BJ (cell line): ENCODE data around the gene SLC9A3. TPM values are rescaled to one million over a fixed set of nuclear protein-coding genes. Genes with fewer than 3 reads are reported as not detected.
"Not testable (repeated sequence)": the region's sequence is repeated elsewhere in the genome, so short reads cannot be mapped to it uniquely, and the experiment has no call there.

Experiments
- CTCF ChIA-PET: fragments of 350-600 bp; formaldehyde crosslinking; extraction: SDS; loops from one replicate; lab custom pipeline; 2021; ENCODE audit warnings: antibody characterized with exemption, inconsistent platforms; lab: Yijun Ruan, JAX
- POLR2A ChIA-PET: fragments of 300-600 bp; sonication (Branson Sonifier 250); formaldehyde crosslinking; extraction: SDS; loops from one replicate; lab custom pipeline; 2021; ENCODE audit warnings: antibody characterized with exemption; lab: Charles Lee
- DNase-seq: peaks from one replicate; pipeline ENCODE4 v3.0.0-alpha.2; 2011; ENCODE audit warnings: low read depth
- H3K27me3 ChIP-seq: 2 replicates; pipeline ENCODE4 v1.6.0; 2011; ENCODE audit warnings: low read length; ENCODE audit not compliant: control insufficient read depth, insufficient read depth
- H3K36me3 ChIP-seq: 2 replicates; pipeline ENCODE4 v1.5.1; 2011; ENCODE audit warnings: low read length; ENCODE audit not compliant: control insufficient read depth, insufficient read depth
- H3K4me3 ChIP-seq: 2 replicates; pipeline ENCODE4 v1.5.1; 2011; ENCODE audit warnings: low read depth, mild to moderate bottlenecking, control low read depth, low read length
- polyA plus RNA-seq: library from polyadenylated mRNA; depleted of rRNA; stranded (reverse); fragments of >200 nt; gene quantifications from 2 replicates; pipeline ENCODE4 v1.2.3, GENCODE V29; 2011
- TF ChIP-seq, protein P1 (sequence below): IDR thresholded peaks from 2 replicates; pipeline ENCODE4 v1.5.1; 2011; ENCODE audit warnings: low read depth, mild to moderate bottlenecking, control low read depth, inconsistent platforms, low read length, moderate library complexity; ENCODE audit not compliant: insufficient read depth

Gene SLC9A3
- polyA plus RNA-seq, 1 experiment = 1.2 TPM

DNA sequence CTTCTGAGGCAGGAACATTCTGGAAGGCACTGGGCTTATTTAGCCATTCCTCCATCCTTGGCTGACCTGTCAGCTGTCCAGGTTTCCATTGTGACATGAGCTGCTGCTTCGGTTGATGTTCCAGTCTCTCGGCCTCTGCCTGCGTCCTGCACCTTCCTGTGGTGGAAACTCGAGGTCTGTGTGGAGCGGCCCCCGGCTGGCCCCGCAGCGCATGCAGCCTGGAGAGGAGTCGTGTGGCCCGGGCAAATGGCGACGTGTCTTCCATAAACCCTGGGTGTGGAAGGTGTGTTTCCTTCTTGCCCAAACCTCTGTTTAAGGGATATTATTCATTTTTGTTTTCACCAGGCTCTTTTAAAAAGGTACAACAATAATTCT is 36.5 kb upstream of the SLC9A3 start:
- Histone ChIP-seq H3K4me3 (no peak overlapping the region), H3K36me3 (no peaks in the 10 kb centered on the region), H3K27me3 (peaks cover 1% of the 10 kb centered on the region)
- ChIA-PET POLR2A (no interaction called here), CTCF (no interaction called here)
- no peak for DNase-seq
- TF ChIP-seq, protein P1, sequence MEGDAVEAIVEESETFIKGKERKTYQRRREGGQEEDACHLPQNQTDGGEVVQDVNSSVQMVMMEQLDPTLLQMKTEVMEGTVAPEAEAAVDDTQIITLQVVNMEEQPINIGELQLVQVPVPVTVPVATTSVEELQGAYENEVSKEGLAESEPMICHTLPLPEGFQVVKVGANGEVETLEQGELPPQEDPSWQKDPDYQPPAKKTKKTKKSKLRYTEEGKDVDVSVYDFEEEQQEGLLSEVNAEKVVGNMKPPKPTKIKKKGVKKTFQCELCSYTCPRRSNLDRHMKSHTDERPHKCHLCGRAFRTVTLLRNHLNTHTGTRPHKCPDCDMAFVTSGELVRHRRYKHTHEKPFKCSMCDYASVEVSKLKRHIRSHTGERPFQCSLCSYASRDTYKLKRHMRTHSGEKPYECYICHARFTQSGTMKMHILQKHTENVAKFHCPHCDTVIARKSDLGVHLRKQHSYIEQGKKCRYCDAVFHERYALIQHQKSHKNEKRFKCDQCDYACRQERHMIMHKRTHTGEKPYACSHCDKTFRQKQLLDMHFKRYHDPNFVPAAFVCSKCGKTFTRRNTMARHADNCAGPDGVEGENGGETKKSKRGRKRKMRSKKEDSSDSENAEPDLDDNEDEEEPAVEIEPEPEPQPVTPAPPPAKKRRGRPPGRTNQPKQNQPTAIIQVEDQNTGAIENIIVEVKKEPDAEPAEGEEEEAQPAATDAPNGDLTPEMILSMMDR = no peak

DNA sequence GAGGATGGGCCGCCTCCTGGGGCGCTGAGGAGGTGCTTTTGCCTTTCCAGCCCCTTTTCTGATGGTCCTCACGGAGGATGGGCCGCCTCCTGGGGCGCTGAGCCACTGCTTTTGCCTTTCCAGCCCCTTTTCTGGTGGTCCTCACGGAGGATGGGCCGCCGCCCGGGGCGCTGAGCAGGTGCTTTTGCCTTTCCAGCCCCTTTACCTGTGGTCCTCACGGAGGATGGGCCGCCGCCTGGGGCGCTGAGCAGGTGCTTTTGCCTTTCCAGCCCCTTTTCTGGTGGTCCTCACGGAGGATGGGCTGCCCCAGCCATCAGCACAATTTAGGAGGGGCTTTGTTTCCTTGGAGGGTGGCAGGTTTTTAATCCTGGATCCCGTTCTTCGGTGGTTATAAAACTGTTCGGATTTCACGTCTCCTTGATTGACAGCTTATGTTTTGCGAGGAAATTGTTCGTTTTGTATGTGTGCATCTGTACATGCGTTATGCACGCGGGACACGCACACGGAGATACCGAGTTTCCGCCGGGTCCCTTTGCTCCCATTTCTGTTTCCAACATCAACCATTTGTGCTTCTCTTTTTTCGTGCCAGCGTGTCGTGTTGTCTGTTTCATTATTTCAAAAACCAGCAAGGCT is 34.7 kb upstream of the SLC9A3 start:
- ChIA-PET CTCF (no interaction called here), POLR2A (no interaction called here)
- DNase-seq = no peak
- no peaks in the 10 kb centered on the region for H3K27me3 ChIP-seq
- TF ChIP-seq, protein P1 = no peak
- H3K36me3 ChIP-seq = no peaks in the 10 kb centered on the region
- no peak overlapping the region for H3K4me3 ChIP-seq

DNA sequence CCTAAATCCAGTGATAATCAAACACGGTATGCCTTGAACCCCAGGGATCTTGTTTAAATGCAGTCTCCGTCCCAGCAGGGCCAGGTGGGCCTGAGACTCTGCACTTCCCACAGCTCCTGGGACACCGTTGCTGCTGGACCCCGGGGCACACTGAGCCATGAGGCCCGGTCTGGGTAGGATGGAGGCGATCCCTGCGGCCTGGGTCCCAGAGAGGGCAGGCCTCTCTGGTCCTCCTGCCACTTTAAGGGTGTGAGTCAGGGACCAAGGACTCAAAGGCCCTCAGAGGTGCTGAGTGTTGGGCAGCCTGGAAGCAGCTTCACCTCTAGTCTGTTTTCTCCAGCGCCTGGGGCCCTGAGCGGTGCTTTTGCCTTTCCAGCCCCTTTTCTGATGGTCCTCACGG is 34.1 kb upstream of the SLC9A3 start:
- no peak for DNase-seq
- Histone ChIP-seq H3K36me3 (no peaks in the 10 kb centered on the region), H3K4me3 (no peak overlapping the region), H3K27me3 (no peaks in the 10 kb centered on the region)
- TF ChIP-seq, protein P1 = no peak
- ChIA-PET POLR2A (no interaction called here), CTCF (no interaction called here)

DNA sequence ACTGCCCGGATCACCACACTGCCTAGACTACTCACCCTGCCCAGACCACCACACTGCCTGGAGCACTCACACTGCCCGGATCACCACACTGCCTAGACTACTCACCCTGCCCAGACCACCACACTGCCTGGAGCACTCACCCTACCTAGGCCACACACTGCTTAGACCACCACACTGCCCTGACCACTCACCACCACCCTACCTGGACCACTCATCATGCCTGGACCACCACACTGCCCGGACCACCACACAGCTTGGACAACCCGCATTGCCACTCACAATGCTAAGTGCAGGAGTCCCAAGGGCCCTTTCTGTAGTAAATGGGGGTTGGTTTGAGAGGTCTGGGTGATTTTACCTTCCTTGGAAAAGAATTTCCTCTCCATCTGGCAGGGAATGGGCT is 33.7 kb upstream of the SLC9A3 start:
- H3K27me3 ChIP-seq, POLR2A ChIA-PET, DNase-seq, H3K4me3 ChIP-seq, H3K36me3 ChIP-seq, CTCF ChIA-PET: not testable (repeated sequence)

DNA sequence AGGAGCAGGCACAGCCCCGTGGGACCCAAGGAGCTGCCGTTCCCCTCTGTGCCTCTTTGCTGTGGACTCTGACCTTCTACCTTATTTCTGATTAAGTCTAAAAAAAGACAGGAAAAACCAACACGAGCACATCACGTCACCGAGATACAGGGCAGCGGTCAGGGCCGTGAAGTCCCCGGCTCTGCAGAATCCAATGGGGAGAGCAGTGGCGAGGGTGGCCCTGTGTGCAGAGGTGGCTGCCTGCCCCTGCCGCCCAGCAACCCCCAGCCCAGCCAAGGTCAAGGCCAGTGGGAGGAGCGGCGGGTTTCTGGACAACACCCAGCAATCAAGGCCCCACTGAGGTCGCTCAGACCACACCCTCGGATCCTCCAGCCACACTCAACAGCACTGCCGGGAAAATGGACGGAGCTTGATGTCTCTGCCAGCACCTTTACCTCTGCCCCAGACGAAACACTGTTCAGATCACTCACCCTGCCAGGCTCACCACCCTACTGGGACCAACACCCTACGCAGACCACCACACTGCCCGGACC is 32.7 kb upstream of the SLC9A3 start:
- TF ChIP-seq, protein P1 = no peak
- ChIA-PET CTCF (no interaction called here), POLR2A (no interaction called here)
- no peaks in the 10 kb centered on the region for H3K36me3 ChIP-seq
- H3K4me3 ChIP-seq = no peak overlapping the region
- no peaks in the 10 kb centered on the region for H3K27me3 ChIP-seq
- DNase-seq = no peak

DNA sequence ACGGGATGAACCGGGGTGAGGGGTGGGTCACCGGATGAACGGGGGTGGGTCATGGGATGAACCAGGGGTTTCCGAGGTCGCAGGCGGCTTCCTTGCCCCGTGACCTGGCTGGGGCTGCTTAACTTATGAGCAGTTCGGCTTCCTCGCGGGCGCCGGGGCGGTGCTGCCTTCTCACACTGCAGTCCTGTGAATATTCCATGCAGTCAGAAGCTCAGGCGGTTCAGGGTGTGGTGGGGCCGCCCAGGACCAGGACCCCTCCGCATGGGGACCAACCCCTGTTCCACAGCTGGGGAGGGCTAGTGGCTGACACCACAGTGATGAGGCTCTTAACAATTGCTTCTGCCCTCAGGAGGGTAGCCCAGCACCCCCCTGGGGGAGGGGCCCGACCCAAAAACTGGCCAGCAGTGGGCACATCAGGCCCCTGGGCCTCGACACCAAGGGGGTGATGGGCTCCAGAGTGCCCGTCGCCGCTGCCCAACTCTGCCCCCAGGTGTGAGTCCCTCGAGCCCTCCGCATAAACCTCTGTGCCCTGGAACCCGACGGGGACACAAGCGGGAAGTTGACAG is 30.9 kb upstream of the SLC9A3 start:
- TF ChIP-seq, protein P1 = no peak
- no peak for DNase-seq
- ChIA-PET POLR2A (no interaction called here), CTCF (no interaction called here)
- no peaks in the 10 kb centered on the region for H3K27me3 ChIP-seq
- no peak overlapping the region for H3K4me3 ChIP-seq
- no peaks in the 10 kb centered on the region for H3K36me3 ChIP-seq
